Endothelial cell of umbilical vein (primary cell): ENCODE data around the gene MAML2. TPM values are rescaled to one million over a fixed set of nuclear protein-coding genes. Genes with fewer than 3 reads are reported as not detected.

Experiments used
- BruUV-seq: library from RNA; stranded (reverse); fragments of 400-500 nt; replicated peaks from 2 replicates; lab custom pipeline; 2021; lab: Mats Ljungman, UMichigan
- CTCF ChIA-PET: fragments of 300-600, 350-600 bp; sonication (Branson Sonifier 250); formaldehyde crosslinking; loops from one replicate; lab custom pipeline; 2021; ENCODE audit warnings: antibody characterized with exemption, inconsistent platforms; lab: Charles Lee
- POLR2A ChIA-PET: fragments of 300-600, 350-600 bp; sonication (Branson Sonifier 250); formaldehyde crosslinking; loops from one replicate; lab custom pipeline; 2021; ENCODE audit warnings: antibody characterized with exemption, inconsistent platforms; lab: Charles Lee
- DNase-seq: peaks from one replicate; pipeline ENCODE4 v3.0.0-alpha.2; 2011; ENCODE audit warnings: low read depth, low spot score
- FAIRE-seq: peaks from 2 replicates; lab custom pipeline; 2011; peaks lifted over from hg19 to GRCh38; lab: Jason Lieb, UNC
- H2AFZ ChIP-seq: 2 replicates; pipeline ENCODE4 v1.6.0; 2012; ENCODE audit warnings: low read depth, low read length, control low read depth, inconsistent platforms
- H3K27ac ChIP-seq: 2 replicates; pipeline ENCODE4 v1.5.1; 2011; ENCODE audit warnings: low read depth, mild to moderate bottlenecking, control low read depth, low read length, moderate library complexity; ENCODE audit not compliant: insufficient read depth
- H3K27me3 ChIP-seq, 2 experiments: 2 replicates each; pipeline versions ENCODE4 v1.6.0 to v1.6.1; 2011; ENCODE audit warnings: low read length in 2 of 2, mixed read lengths in 1 of 2; ENCODE audit not compliant: control insufficient read depth in 2 of 2, insufficient read depth in 2 of 2
- H3K36me3 ChIP-seq, 2 experiments: 2 replicates in 1 of 2; 3 replicates in 1 of 2; pipeline ENCODE4 v1.5.1; 2011; ENCODE audit warnings: low read length in 2 of 2, mild to moderate bottlenecking in 1 of 2, moderate library complexity in 1 of 2; ENCODE audit not compliant: control insufficient read depth in 2 of 2, insufficient read depth in 2 of 2; ENCODE audit errors: extremely low read depth in 1 of 2
- H3K4me1 ChIP-seq: 3 replicates; pipeline ENCODE4 v1.5.1; 2011; ENCODE audit warnings: mild to moderate bottlenecking, low read length; ENCODE audit not compliant: control insufficient read depth, insufficient read depth; ENCODE audit errors: extremely low read depth
- H3K4me2 ChIP-seq: 2 replicates; pipeline ENCODE4 v1.6.1; 2011; ENCODE audit warnings: low read length, control low read depth, mixed read lengths; ENCODE audit not compliant: insufficient read depth
- H3K4me3 ChIP-seq, 3 experiments: fragments of 200-600 bp in 1 of 3; sonication (generic), shearing (Covaris generic) in 1 of 3; replicated peaks in 1 of 3; 2 replicates each; pipeline ENCODE4 v1.5.1; 2011 to 2016; ENCODE audit warnings: control low read depth in 3 of 3, low read length in 3 of 3, mild to moderate bottlenecking in 2 of 3, inconsistent platforms in 1 of 3, low read depth in 1 of 3, moderate library complexity in 1 of 3; ENCODE audit not compliant: insufficient read depth in 1 of 3
- H3K79me2 ChIP-seq: 2 replicates; pipeline ENCODE4 v1.6.0; 2012; ENCODE audit warnings: low read length, inconsistent platforms; ENCODE audit not compliant: control insufficient read depth, insufficient read depth
- H3K9ac ChIP-seq: replicated peaks from 2 replicates; pipeline ENCODE3; 2011; ENCODE audit warnings: low read length, control low read depth; ENCODE audit not compliant: insufficient read depth; ENCODE audit errors: extremely low read depth
- H3K9me1 ChIP-seq: replicated peaks from 3 replicates; pipeline ENCODE4 v1.6.0; 2011; ENCODE audit warnings: mild to moderate bottlenecking, low read length; ENCODE audit not compliant: control insufficient read depth, insufficient read depth; ENCODE audit errors: extremely low read depth
- H3K9me3 ChIP-seq: replicated peaks from 2 replicates; pipeline ENCODE4 v1.5.1; 2012; ENCODE audit warnings: low read length, inconsistent platforms; ENCODE audit not compliant: control insufficient read depth, insufficient read depth
- H4K20me1 ChIP-seq: replicated peaks from 2 replicates; pipeline ENCODE3; 2011; ENCODE audit warnings: mild to moderate bottlenecking, low read length; ENCODE audit not compliant: control insufficient read depth, insufficient read depth; ENCODE audit errors: extremely low read depth
- EZH2 ChIP-seq: IDR thresholded peaks from 2 replicates; pipeline ENCODE4 v1.6.1; 2012; ENCODE audit warnings: borderline replicate concordance, low read depth, mild to moderate bottlenecking, moderate library complexity, low read length, inconsistent platforms; ENCODE audit not compliant: severe bottlenecking
- FOS ChIP-seq: IDR thresholded peaks from 2 replicates; pipeline ENCODE4 v1.6.1; 2011; ENCODE audit warnings: mild to moderate bottlenecking, low read length, moderate library complexity, borderline replicate concordance; ENCODE audit not compliant: insufficient read depth
- GATA2 ChIP-seq: IDR thresholded peaks from 2 replicates; pipeline ENCODE4 v1.7.0; 2011; ENCODE audit warnings: low read depth, mild to moderate bottlenecking, moderate library complexity, mixed read lengths, low read length; ENCODE audit not compliant: insufficient read length, insufficient read depth
- JUN ChIP-seq: IDR thresholded peaks from 2 replicates; pipeline ENCODE4 v1.6.1; 2011; ENCODE audit warnings: borderline replicate concordance, low read depth; ENCODE audit not compliant: insufficient read length, insufficient read depth
- MYC ChIP-seq: IDR thresholded peaks from one replicate; pipeline ENCODE4 v1.6.1; 2011; ENCODE audit warnings: mild to moderate bottlenecking, low read depth, low read length
- POLR2A ChIP-seq: IDR thresholded peaks from 2 replicates; pipeline ENCODE4 v1.6.1; 2012; ENCODE audit warnings: low read depth, mild to moderate bottlenecking, control low read depth, low read length
- POLR2AphosphoS5 ChIP-seq: IDR thresholded peaks from 2 replicates; pipeline ENCODE4 v1.6.1; 2012; ENCODE audit warnings: low read depth, mild to moderate bottlenecking, control low read depth, low read length, moderate library complexity; ENCODE audit not compliant: insufficient read depth
- dilution Hi-C: fragments of 300-500 bp; cut with MboI; formaldehyde crosslinking; loops from one replicate; pipeline ENCODE4 v1.15.0; 2019; ENCODE audit warnings: low sequenced_read_pairs; ENCODE audit not compliant: extremely low pct_ligation_motif_present
- intact Hi-C: fragments of 100-400 bp; cut with micrococcal nuclease; formaldehyde crosslinking; loops from one replicate; pipeline ENCODE4 v1.10.0; 2022
- polyA plus RNA-seq, 4 experiments: library from polyadenylated mRNA; depleted of rRNA in 3 of 4; stranded (reverse) in 3 of 4; unstranded in 1 of 4; fragments of >200 nt; gene quantifications; 2 replicates each; pipeline versions ENCODE4 v1.2.1 to v1.2.3, GENCODE V29; 2011 to 2012; ENCODE audit warnings: missing spikeins in 1 of 4
- total RNA-seq: library from RNA; stranded (reverse); gene quantifications from 2 replicates; pipeline ENCODE4 v1.2.3, GENCODE V29; 2021
- TF ChIP-seq, protein P1 (sequence below): IDR thresholded peaks from 2 replicates; pipeline ENCODE4 v1.6.1; 2011; ENCODE audit not compliant: insufficient read depth, insufficient read length
- TF ChIP-seq, protein P2 (sequence below), 2 donors: IDR thresholded peaks; 1 replicate in 1 of 2; 2 replicates in 1 of 2; pipeline ENCODE4 v1.5.1; 2011; ENCODE audit warnings: low read length in 2 of 2, mild to moderate bottlenecking in 2 of 2, moderate library complexity in 2 of 2, control low read depth in 1 of 2, inconsistent platforms in 1 of 2, low read depth in 1 of 2; ENCODE audit not compliant: insufficient read depth in 1 of 2; ENCODE audit errors: extremely low read depth in 1 of 2

MAML2 gene
- total and polyA plus RNA-seq, 2 donors (not counting 3 experiments of a cell fraction or from before 2014, with no cell fraction given) = 12.4 to 16.8 TPM

DNA sequence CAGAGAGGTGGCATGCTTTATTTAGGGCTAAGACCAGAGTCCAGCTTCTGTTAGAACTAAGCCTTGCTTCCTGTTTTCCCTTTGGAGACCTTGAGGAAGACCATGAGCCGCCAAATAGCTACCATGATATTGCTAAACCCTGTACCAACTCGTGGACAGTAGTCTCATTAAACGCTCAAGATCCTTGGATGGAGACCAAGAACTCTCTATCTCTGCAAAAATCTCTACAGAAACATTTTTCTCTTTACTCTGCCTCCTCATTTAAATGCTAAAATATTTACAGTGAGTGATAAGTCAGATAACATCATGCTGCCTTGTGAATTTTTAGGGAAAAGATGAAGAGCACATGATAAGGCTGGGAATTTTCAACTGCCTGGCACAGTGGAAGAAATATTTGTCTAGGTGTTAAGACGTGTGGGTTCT lies 197.8 kb downstream of the MAML2 start:
- intact Hi-C loops = no loop called here
- no TSS peak for BruUV-seq
- FAIRE-seq (no peak), DNase-seq (no peak)
- Histone ChIP-seq H3K27ac (no peak overlapping the region), H3K4me2 (no peak overlapping the region), H4K20me1 (no peaks in the 10 kb centered on the region), H2AFZ (no peak overlapping the region), H3K9ac (no peak overlapping the region), H3K4me3 (no peak overlapping the region), H3K9me1 (no peaks in the 10 kb centered on the region), H3K36me3 (no peaks in the 10 kb centered on the region), H3K27me3 (no peaks in the 10 kb centered on the region), H3K9me3 (no peaks in the 10 kb centered on the region), H3K79me2 (no peaks in the 10 kb centered on the region), H3K4me1 (peaks cover 48% of the 10 kb centered on the region)
- POLR2A ChIA-PET = no interaction called here
- dilution Hi-C loops = no loop called here
- no peak for TF ChIP-seq JUN
- TF ChIP-seq GATA2 = peak; percentile 23
- CTCF ChIA-PET = interaction anchor here (1.5 to 4.5 kb wide), 2 partner anchors 75 to 198 kb away, joined by 4 to 20 read pairs; partner anchors contain the start of gene MAML2

DNA sequence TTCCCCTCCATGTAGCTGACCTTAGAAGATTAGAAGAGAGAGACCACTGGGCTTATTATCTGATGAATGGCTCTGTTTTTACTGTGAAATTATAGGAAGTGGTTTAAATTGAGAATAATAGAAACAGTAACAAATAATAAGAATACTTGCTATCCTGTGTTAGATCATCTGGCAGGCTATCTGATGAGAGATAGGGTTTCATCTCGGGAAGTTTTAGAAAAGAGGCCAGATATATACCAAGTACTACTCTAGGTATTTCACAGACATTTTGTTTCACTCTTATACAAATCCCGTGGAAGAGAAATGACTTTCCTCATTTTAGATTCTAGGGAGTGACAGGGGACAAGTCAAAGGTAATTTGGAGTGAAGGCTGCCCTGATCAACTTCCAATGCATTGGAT lies 198.4 kb downstream of the MAML2 start:
- POLR2A ChIA-PET = no interaction called here
- Histone ChIP-seq H3K9ac (no peak overlapping the region), H3K9me3 (no peaks in the 10 kb centered on the region), H3K4me3 (no peak overlapping the region), H4K20me1 (no peaks in the 10 kb centered on the region), H3K27ac (no peak overlapping the region), H3K4me2 (peak overlapping the region; percentile 37), H3K9me1 (no peaks in the 10 kb centered on the region), H3K79me2 (no peaks in the 10 kb centered on the region), H3K36me3 (no peaks in the 10 kb centered on the region), H3K27me3 (no peaks in the 10 kb centered on the region), H3K4me1 (peaks cover 48% of the 10 kb centered on the region), H2AFZ (no peak overlapping the region)
- no peak for DNase-seq
- no peak for FAIRE-seq
- dilution Hi-C loops (no loop called here), intact Hi-C loops (no loop called here)
- TF ChIP-seq MYC = no peak
- no peak for TF ChIP-seq GATA2
- TF ChIP-seq POLR2AphosphoS5 = no peak
- TF ChIP-seq, protein P1, sequence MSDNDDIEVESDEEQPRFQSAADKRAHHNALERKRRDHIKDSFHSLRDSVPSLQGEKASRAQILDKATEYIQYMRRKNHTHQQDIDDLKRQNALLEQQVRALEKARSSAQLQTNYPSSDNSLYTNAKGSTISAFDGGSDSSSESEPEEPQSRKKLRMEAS = no peak
- no peak for TF ChIP-seq EZH2
- TF ChIP-seq JUN = no peak
- no peak for TF ChIP-seq POLR2A
- TF ChIP-seq FOS = no peak
- TF ChIP-seq, protein P2, sequence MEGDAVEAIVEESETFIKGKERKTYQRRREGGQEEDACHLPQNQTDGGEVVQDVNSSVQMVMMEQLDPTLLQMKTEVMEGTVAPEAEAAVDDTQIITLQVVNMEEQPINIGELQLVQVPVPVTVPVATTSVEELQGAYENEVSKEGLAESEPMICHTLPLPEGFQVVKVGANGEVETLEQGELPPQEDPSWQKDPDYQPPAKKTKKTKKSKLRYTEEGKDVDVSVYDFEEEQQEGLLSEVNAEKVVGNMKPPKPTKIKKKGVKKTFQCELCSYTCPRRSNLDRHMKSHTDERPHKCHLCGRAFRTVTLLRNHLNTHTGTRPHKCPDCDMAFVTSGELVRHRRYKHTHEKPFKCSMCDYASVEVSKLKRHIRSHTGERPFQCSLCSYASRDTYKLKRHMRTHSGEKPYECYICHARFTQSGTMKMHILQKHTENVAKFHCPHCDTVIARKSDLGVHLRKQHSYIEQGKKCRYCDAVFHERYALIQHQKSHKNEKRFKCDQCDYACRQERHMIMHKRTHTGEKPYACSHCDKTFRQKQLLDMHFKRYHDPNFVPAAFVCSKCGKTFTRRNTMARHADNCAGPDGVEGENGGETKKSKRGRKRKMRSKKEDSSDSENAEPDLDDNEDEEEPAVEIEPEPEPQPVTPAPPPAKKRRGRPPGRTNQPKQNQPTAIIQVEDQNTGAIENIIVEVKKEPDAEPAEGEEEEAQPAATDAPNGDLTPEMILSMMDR (IDR thresholded peaks at IDR 0.05; ENCODE audit: extremely low read depth in 1 of 2, insufficient read depth in 1 of 2, low read depth in 1 of 2, low read length in 2 of 2) = no peak
- CTCF ChIA-PET = interaction anchor here (0.7 to 4.5 kb wide), 2 partner anchors 199 to 295 kb away, joined by 3 to 20 read pairs; partner anchors contain the start of gene MAML2
- BruUV-seq = no TSS peak
